Peyer's patch (tissue), 4 donors: Measurements from ENCODE around the gene GABRD. TPM values are rescaled to one million over a fixed set of nuclear protein-coding genes. Genes with fewer than 3 reads are reported as not detected.
"Not testable (repeated sequence)": the region's sequence is repeated elsewhere in the genome, so short reads cannot be mapped to it uniquely, and the experiment has no call there.

Experiments
- DNase-seq, 3 donors: peaks; one replicate each; pipeline ENCODE4 v3.0.0-alpha.2; 2017 to 2019
- H3K27ac ChIP-seq, 4 donors: fragments of 200-600 bp; sonication (generic); one replicate each; pipeline ENCODE4 v1.5.1; 2016 to 2019
- H3K27me3 ChIP-seq, 2 donors: fragments of 200-600 bp; sonication (generic); one replicate each; pipeline ENCODE4 v1.5.1; 2019
- H3K36me3 ChIP-seq, 3 donors: fragments of 200-600 bp; sonication (generic); one replicate each; pipeline ENCODE4 v1.5.1; 2016 to 2019
- H3K4me1 ChIP-seq, 4 donors: fragments of 200-600 bp; sonication (generic); one replicate each; pipeline ENCODE4 v1.5.1; 2016 to 2019
- H3K4me3 ChIP-seq, 4 donors: fragments of 200-600 bp; sonication (generic); 1 replicate in 3 of 4; 2 replicates in 1 of 4; pipeline ENCODE4 v1.5.1; 2016 to 2019; ENCODE audit warnings: mild to moderate bottlenecking in 1 of 4
- H3K9me3 ChIP-seq, 4 donors: fragments of 200-600 bp; sonication (generic); one replicate each; pipeline ENCODE4 v1.5.1; 2016 to 2019; ENCODE audit warnings: mild to moderate bottlenecking in 1 of 4
- POLR2A ChIP-seq, 2 donors: fragments of 450-650 bp; IDR thresholded peaks; one replicate each; pipeline ENCODE4 v1.5.1; 2017; ENCODE audit warnings: antibody characterized with exemption in 2 of 2, mild to moderate bottlenecking in 2 of 2, moderate library complexity in 2 of 2
- total RNA-seq, 4 donors: library from RNA; depleted of rRNA; stranded (reverse); fragments of >200 nt; gene quantifications; one replicate each; pipeline ENCODE4 v1.1.0, GENCODE V29; 2016
- TF ChIP-seq, protein P1 (sequence below), 6 experiments: fragments of 450-650 bp in 4 of 6; fragments of 200-600 bp in 2 of 6; sonication (generic) in 1 of 6; IDR thresholded peaks; one replicate each; pipeline ENCODE4 v1.5.1; 2017 to 2019; ENCODE audit warnings: antibody characterized with exemption in 6 of 6, mild to moderate bottlenecking in 3 of 6, moderate library complexity in 1 of 6

The GABRD gene
- total RNA-seq, 4 donors from 2014 or later: not detected

DNA sequence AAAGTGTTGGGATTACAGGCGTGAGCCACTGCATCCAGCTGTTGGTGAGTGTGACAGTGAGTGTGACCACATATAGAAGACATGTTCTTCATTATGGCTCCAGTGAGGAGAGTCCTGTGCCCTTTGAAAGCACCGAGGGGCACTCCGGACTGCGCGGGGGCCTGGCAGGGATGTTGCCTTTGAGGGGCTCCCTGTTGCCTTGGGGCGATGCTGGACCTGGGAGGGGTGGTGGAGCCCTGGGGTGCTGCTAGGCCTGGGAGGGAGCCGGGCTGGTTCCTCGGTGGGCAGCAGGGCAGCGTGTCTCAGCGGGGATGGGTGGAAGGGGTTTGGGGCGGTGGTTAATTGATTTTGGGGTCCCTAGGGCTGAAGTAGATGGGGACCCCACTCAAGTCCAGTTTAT lies 41.0 kb upstream of the GABRD start:
- Histone ChIP-seq H3K27me3 (no peaks in the 10 kb centered on the region), H3K4me1 (no peaks in the 10 kb centered on the region), H3K9me3 (no peaks in the 10 kb centered on the region), H3K36me3 (no peaks in the 10 kb centered on the region), H3K27ac (no peak overlapping the region), H3K4me3 (no peak overlapping the region)
- TF ChIP-seq, protein P1, sequence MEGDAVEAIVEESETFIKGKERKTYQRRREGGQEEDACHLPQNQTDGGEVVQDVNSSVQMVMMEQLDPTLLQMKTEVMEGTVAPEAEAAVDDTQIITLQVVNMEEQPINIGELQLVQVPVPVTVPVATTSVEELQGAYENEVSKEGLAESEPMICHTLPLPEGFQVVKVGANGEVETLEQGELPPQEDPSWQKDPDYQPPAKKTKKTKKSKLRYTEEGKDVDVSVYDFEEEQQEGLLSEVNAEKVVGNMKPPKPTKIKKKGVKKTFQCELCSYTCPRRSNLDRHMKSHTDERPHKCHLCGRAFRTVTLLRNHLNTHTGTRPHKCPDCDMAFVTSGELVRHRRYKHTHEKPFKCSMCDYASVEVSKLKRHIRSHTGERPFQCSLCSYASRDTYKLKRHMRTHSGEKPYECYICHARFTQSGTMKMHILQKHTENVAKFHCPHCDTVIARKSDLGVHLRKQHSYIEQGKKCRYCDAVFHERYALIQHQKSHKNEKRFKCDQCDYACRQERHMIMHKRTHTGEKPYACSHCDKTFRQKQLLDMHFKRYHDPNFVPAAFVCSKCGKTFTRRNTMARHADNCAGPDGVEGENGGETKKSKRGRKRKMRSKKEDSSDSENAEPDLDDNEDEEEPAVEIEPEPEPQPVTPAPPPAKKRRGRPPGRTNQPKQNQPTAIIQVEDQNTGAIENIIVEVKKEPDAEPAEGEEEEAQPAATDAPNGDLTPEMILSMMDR (IDR thresholded peaks at IDR 0.05): no peak
- no peak for TF ChIP-seq POLR2A (IDR thresholded peaks at IDR 0.05)
- DNase-seq: no peak

GRCh38 chr1:1978690-1979481 lies 40.3 kb upstream of the GABRD start:
- not testable (repeated sequence) for H3K27ac ChIP-seq, H3K27me3 ChIP-seq, H3K4me3 ChIP-seq, DNase-seq, H3K4me1 ChIP-seq, H3K9me3 ChIP-seq, H3K36me3 ChIP-seq

- TF ChIP-seq, protein P1 (IDR thresholded peaks at IDR 0.05): no peak
- no peak for TF ChIP-seq POLR2A (IDR thresholded peaks at IDR 0.05)
- no peak for DNase-seq
- no peaks in the 10 kb centered on the region for H3K27me3 ChIP-seq
- H3K9me3 ChIP-seq: no peaks in the 10 kb centered on the region
- H3K36me3 ChIP-seq: no peaks in the 10 kb centered on the region
- no peaks in the 10 kb centered on the region for H3K4me1 ChIP-seq
- H3K27ac ChIP-seq: no peak overlapping the region
- H3K4me3 ChIP-seq: no peak overlapping the region
Observed at GRCh38 chr1:1979482-1980165, 39.5 kb upstream of the GABRD start.

DNA sequence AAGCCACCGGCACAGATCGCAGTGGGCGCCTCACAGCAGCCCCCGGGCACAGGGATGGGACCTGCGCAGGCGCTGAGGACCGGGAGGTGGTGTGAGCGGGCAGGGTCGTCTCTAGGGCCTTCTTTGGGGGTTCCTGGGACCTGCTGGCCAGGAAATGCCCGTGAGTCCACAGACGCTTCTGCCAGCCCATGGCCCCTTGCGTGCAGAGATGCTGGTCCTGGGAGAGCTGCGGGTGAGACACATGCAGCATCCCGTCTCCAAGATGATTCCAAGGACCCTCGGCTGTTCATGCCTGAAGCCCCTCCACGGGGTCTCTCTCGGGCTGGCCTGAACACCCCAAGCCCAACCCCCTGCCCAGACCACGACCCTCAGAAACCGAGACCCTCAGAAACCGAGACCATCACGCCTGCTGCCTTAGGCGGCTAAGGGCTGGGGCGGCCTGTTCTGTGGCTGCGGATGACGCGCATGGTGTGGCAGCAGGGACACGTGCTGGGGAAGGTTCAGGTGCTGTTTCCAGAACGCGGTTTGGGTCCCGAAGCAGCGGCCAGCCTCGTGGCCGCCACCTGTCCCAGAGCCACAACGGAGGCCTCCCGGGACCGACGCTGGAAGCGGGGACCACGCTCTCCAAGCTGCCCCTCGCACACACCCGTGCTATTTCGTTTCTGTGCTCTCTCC lies 38.5 kb upstream of the GABRD start:
- DNase-seq: no peak
- no peaks in the 10 kb centered on the region for H3K9me3 ChIP-seq
- no peak overlapping the region for H3K4me3 ChIP-seq
- H3K36me3 ChIP-seq: no peaks in the 10 kb centered on the region
- H3K27me3 ChIP-seq: no peaks in the 10 kb centered on the region
- H3K4me1 ChIP-seq: no peaks in the 10 kb centered on the region
- no peak overlapping the region for H3K27ac ChIP-seq
- TF ChIP-seq, protein P1 (IDR thresholded peaks at IDR 0.05): no peak
- TF ChIP-seq POLR2A (IDR thresholded peaks at IDR 0.05): no peak

DNA sequence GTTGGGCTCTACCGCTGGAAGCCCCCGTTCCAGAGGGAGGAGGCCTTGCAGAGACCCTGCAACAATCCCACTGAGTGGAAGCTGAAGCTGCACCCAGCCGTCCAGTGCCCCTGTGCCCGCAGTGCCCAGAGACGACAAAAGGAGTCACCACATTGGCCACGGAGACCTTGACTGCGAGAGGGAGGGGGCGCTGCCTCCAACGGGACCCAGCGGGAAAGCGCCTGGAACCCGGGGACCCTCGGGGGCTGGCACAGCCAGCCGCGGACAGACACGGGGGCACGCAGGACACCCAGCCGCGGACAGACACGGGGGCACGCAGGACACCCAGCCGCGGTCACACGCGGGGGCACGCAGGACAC lies 38.0 kb upstream of the GABRD start:
- Histone ChIP-seq H3K4me1 (no peaks in the 10 kb centered on the region), H3K4me3 (no peak overlapping the region), H3K36me3 (no peaks in the 10 kb centered on the region), H3K9me3 (no peaks in the 10 kb centered on the region), H3K27ac (no peak overlapping the region), H3K27me3 (no peaks in the 10 kb centered on the region)
- DNase-seq: no peak
- TF ChIP-seq POLR2A (IDR thresholded peaks at IDR 0.05): no peak
- TF ChIP-seq, protein P1 (IDR thresholded peaks at IDR 0.05): no peak

DNA sequence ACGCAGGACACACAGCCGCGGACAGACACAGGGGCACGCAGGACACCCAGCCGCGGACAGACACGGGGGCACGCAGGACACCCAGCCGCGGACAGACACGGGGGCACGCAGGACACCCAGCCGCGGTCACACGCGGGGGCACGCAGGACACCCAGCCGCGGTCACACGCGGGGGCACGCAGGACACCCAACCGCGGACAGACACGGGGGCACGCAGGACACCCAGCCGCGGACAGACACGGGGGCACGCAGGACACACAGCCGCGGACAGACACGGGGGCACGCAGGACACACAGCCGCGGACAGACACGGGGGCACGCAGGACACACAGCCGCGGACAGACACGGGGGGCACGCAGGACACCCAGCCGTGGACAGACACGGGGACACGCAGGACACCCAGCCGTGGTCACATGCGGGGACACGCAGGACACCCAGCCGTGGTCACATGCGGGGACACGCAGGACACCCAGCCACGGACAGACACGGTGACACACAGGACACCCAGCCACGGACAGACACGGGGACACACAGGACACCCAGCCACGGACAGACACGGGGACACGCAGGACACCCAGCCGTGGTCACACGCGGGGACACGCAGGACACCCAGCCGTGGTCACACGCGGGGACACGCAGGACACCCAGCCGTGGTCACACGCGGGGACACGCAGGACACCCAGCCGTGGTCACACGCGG lies 37.4 kb upstream of the GABRD start:
- not testable (repeated sequence) for H3K4me3 ChIP-seq, H3K9me3 ChIP-seq

More for the DNA sequence above, 37.4 kb upstream of the GABRD start:
- not testable (repeated sequence) for H3K4me1 ChIP-seq, H3K27ac ChIP-seq, H3K36me3 ChIP-seq, DNase-seq, H3K27me3 ChIP-seq
